AG04450 (cell line): ENCODE measurements around the gene OBSCN. TPM values are rescaled to one million over a fixed set of nuclear protein-coding genes. Genes with fewer than 3 reads are reported as not detected.

Source experiments
- CTCF ChIA-PET: fragments of 300-600, 350-600 bp; formaldehyde crosslinking; extraction: SDS; loops from one replicate; lab custom pipeline; 2022; ENCODE audit warnings: antibody characterized with exemption, inconsistent platforms; lab: Charles Lee
- POLR2A ChIA-PET: fragments of 350-600 bp; formaldehyde crosslinking; extraction: SDS; loops from one replicate; lab custom pipeline; 2021; ENCODE audit warnings: antibody characterized with exemption, inconsistent platforms; lab: Yijun Ruan, JAX
- DNase-seq: peaks from one replicate; pipeline ENCODE4 v3.0.0-alpha.2; 2011; ENCODE audit warnings: low read depth, low spot score
- H3K27ac ChIP-seq: one replicate; pipeline ENCODE4 v1.5.1; 2012; ENCODE audit warnings: low read depth, low read length, control low read depth
- H3K27me3 ChIP-seq: one replicate; pipeline ENCODE4 v1.6.0; 2012; ENCODE audit warnings: low read length; ENCODE audit not compliant: control insufficient read depth, insufficient read depth
- H3K4me3 ChIP-seq: 2 replicates; pipeline ENCODE4 v1.5.1; 2011; ENCODE audit warnings: mild to moderate bottlenecking, low read depth, low read length, control low read depth
- H3K9me3 ChIP-seq: 2 replicates; pipeline ENCODE4 v1.5.1; 2012; ENCODE audit warnings: low read length; ENCODE audit not compliant: control insufficient read depth, insufficient read depth
- polyA plus RNA-seq: library from polyadenylated mRNA; depleted of rRNA; stranded (reverse); fragments of >200 nt; gene quantifications from 2 replicates; pipeline ENCODE4 v1.2.3, GENCODE V29; 2011
- TF ChIP-seq, protein P1 (sequence below): IDR thresholded peaks from 2 replicates; pipeline ENCODE4 v1.5.1; 2011; ENCODE audit warnings: low read depth, low read length, control low read depth, inconsistent platforms

Gene OBSCN
- polyA plus RNA-seq, 1 experiment = 3.9 TPM

DNA sequence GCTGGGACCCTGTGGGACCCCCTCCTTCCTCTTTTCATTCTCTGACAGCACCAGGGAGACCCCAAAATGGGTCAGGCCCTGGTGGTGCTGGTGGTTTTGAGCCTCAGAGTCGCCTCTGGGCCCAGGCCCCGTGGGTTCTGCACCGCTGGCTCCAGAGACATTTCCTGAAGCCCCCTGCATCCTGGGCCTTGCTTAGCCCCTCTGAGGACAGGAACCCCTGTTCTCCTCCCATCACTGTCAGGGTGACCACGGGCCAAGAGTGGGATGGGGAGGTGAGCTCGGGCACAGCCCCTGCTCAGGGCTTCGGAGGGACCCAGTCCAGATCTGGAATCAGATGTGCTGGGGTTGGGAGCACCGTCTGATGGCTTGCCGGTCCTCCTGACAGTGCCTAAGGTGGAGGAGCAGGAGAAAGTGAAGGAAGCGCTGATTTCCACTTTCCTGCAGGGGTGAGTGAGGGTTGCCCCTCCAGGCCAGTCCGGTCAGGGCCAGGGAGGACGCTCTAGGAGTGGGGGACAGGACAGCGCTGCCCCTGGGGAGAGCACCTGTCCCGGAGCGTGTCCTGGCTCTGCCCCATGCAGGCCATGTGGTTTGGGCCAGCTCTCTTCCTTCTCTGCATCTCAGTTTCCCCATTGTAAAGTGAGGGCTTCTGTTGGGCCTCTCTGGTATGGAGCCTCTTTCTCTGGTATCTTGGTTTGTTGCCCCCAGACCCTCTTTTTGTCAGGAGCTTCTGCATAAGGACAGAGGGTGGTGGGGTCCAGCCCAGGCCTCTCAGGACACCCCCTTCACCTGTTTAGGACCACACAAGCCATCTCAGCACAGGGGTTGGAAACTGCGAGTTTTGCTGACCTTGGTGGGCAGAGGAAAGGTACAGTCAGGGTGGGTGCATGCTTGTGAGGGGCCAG is 127.8 kb downstream of the OBSCN start:
- H3K27ac ChIP-seq = no peak overlapping the region
- ChIA-PET CTCF (no interaction called here), POLR2A (no interaction called here)
- TF ChIP-seq, protein P1, sequence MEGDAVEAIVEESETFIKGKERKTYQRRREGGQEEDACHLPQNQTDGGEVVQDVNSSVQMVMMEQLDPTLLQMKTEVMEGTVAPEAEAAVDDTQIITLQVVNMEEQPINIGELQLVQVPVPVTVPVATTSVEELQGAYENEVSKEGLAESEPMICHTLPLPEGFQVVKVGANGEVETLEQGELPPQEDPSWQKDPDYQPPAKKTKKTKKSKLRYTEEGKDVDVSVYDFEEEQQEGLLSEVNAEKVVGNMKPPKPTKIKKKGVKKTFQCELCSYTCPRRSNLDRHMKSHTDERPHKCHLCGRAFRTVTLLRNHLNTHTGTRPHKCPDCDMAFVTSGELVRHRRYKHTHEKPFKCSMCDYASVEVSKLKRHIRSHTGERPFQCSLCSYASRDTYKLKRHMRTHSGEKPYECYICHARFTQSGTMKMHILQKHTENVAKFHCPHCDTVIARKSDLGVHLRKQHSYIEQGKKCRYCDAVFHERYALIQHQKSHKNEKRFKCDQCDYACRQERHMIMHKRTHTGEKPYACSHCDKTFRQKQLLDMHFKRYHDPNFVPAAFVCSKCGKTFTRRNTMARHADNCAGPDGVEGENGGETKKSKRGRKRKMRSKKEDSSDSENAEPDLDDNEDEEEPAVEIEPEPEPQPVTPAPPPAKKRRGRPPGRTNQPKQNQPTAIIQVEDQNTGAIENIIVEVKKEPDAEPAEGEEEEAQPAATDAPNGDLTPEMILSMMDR = no peak
- H3K27me3 ChIP-seq = no peaks in the 10 kb centered on the region
- no peak for DNase-seq
- H3K9me3 ChIP-seq = peaks cover 16% of the 10 kb centered on the region; the same call in 1 of the 2 replicates
- H3K4me3 ChIP-seq = no peak overlapping the region

DNA sequence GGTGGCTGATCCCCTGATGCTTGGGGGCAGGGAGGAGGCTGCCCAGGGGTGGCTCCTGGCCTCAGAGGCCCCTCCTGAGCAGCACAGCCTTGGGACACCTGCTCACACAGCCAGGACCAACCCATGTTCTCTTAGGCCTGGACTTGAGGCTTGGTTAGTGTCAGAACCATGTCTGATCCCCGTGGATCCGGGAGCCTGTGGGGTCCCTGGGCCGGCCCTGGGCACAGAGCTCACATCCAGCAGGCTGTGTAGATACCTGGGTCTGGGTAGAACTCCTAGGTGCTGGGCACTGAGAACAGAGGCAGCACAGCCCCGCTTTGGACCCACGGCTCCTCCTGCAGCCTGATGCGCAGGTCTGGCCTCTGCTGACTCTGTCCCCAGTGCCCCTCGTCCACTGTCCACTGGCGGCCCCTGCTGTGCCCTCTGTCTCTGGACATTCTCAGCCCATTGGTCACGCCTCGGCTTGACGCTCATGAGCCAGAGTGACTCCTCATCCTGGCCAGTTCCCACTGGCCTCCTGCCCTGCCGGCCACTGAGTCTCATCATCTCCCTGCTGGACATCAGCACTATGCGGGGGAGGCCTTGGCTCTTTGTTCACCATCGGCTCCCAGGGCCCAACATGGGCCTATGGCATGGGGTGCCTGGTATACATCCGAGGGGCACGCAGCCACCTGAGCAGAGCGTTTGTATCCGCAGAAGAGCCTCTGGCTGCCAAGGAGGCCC is 128.6 kb downstream of the OBSCN start:
- no peak overlapping the region for H3K4me3 ChIP-seq
- peaks cover 24% of the 10 kb centered on the region; the same call in 1 of the 2 replicates for H3K9me3 ChIP-seq
- TF ChIP-seq, protein P1 = no peak
- no peaks in the 10 kb centered on the region for H3K27me3 ChIP-seq
- H3K27ac ChIP-seq = no peak overlapping the region
- POLR2A ChIA-PET = no interaction called here
- DNase-seq = no peak
- CTCF ChIA-PET = no interaction called here

DNA sequence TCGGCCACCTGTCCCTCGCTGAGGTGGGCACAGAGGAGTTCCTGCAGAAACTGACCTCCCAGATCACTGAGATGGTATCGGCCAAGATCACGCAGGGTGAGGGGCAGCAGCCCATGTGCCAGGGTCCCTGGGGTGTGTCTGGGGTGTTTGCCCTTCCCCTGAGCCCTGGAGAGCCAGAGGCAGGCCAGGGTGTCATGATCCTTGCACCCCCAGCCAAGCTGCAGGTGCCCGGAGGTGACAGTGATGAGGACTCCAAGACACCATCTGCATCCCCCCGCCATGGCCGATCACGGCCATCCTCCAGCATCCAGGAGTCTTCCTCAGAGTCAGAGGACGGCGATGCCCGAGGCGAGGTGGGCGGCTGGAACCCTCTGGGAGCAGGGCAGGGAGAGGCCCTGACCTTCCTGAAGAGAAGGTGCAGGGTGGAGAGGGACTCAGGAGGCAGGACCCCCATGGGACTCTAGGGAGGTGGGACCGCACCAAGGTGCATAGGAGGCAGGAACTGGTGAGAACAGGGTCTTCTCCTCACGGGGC is 129.3 kb downstream of the OBSCN start:
- TF ChIP-seq, protein P1 = no peak
- ChIA-PET POLR2A (no interaction called here), CTCF (no interaction called here)
- H3K27ac ChIP-seq = no peak overlapping the region
- no peak overlapping the region for H3K4me3 ChIP-seq
- no peak for DNase-seq
- H3K9me3 ChIP-seq = peaks cover 29% of the 10 kb centered on the region; the same call in 1 of the 2 replicates
- no peaks in the 10 kb centered on the region for H3K27me3 ChIP-seq

DNA sequence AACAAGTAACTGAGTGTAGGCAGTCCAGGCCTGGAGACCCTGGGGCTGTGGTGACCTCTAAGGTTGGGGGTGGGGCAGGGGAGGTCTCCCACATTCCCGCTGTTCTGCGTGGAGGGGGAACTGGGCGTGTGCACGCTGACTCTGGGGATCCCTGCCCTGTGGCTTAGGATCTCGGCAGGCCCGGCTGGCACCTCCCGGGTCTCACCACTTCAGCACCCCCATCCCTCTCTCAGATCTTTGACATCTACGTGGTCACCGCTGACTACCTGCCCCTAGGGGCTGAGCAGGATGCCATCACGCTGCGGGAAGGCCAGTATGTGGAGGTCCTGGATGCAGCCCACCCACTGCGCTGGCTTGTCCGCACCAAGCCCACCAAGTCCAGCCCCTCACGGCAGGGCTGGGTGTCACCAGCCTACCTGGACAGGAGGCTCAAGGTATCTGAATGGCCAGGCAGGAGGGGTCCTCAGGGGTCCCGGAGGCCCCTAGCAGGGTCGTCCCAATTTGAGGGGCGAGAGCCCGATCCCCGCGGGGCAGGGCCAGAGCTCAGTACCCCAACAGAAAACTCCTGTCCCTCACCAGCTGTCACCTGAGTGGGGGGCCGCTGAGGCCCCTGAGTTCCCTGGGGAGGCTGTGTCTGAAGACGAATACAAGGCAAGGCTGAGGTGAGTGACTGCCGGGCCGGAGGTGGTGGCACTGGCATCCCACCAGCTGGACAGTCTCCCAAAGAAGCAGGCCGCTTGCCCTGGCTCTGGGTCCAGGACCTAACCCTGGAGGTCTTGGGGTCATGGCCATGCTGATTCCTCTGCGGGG is 130.1 kb downstream of the OBSCN start:
- Histone ChIP-seq H3K27ac (no peak overlapping the region), H3K9me3 (peaks cover 36% of the 10 kb centered on the region; the same call in 1 of the 2 replicates), H3K4me3 (no peak overlapping the region), H3K27me3 (no peaks in the 10 kb centered on the region)
- ChIA-PET POLR2A (no interaction called here), CTCF (no interaction called here)
- DNase-seq = no peak
- TF ChIP-seq, protein P1 = no peak
